HEK293 (cell line): ENCODE results near the gene ARHGAP10.

Experiments
- CTCF ChIA-PET: fragments of 350-600 bp; formaldehyde crosslinking; extraction: SDS; loops from one replicate; lab custom pipeline; 2021; ENCODE audit warnings: antibody characterized with exemption; lab: Yijun Ruan, JAX
- POLR2A ChIA-PET: fragments of 300-600 bp; formaldehyde crosslinking; extraction: SDS; loops from one replicate; lab custom pipeline; 2020; ENCODE audit warnings: antibody characterized with exemption, inconsistent platforms; lab: Yijun Ruan, JAX
- H3K27ac ChIP-seq: fragments of 200-500 bp; sonication (Bioruptor generic); 2 replicates; pipeline ENCODE4 v1.5.1; 2014; ENCODE audit warnings: low read depth, low read length, control low read depth, inconsistent platforms; ENCODE audit errors: extremely low read depth
- H3K36me3 ChIP-seq, 2 experiments: fragments of 200-500 bp in 1 of 2; sonication (Bioruptor generic) in 1 of 2; 1 replicate in 1 of 2; 2 replicates in 1 of 2; pipeline ENCODE4 v1.5.1; 2014 to 2017; ENCODE audit warnings: inconsistent platforms in 2 of 2, low read length in 2 of 2; ENCODE audit not compliant: control insufficient read depth in 2 of 2, insufficient read depth in 1 of 2
- H3K4me1 ChIP-seq: fragments of 200-500 bp; sonication (Bioruptor generic); 2 replicates; pipeline ENCODE4 v1.5.1; 2014; ENCODE audit warnings: mild to moderate bottlenecking, low read length, inconsistent platforms; ENCODE audit not compliant: control insufficient read depth, insufficient read depth
- H3K4me3 ChIP-seq: 2 replicates; pipeline ENCODE4 v1.5.1; 2011; ENCODE audit warnings: low read depth, mild to moderate bottlenecking, control low read depth, low read length, moderate library complexity
- H3K9me3 ChIP-seq: fragments of 200-500 bp; sonication (Bioruptor generic); 2 replicates; pipeline ENCODE4 v1.5.1; 2014; ENCODE audit warnings: low read depth, low read length, inconsistent platforms; ENCODE audit not compliant: control insufficient read depth, insufficient read depth
- TSHZ1 ChIP-seq: fragments of 450-650 bp; formaldehyde crosslinking; IDR thresholded peaks from 2 replicates; pipeline ENCODE4 v1.5.1; 2016; ENCODE audit warnings: missing biosample characterization, missing genetic modification characterization, borderline replicate concordance
- YY2 ChIP-seq: fragments of 450-650 bp; formaldehyde crosslinking; IDR thresholded peaks from 2 replicates; pipeline ENCODE4 v1.5.1; 2016; ENCODE audit warnings: missing biosample characterization, missing genetic modification characterization
- ZBTB6 ChIP-seq: fragments of 450-650 bp; formaldehyde crosslinking; IDR thresholded peaks from 2 replicates; pipeline ENCODE4 v1.5.1; 2017; ENCODE audit warnings: missing biosample characterization, missing genetic modification characterization
- ZBTB7A ChIP-seq: fragments of 450-650 bp; formaldehyde crosslinking; IDR thresholded peaks from 2 replicates; pipeline ENCODE4 v1.5.1; 2016; ENCODE audit warnings: low read depth, missing biosample characterization, missing genetic modification characterization
- ZNF148 ChIP-seq: fragments of 450-650 bp; formaldehyde crosslinking; IDR thresholded peaks from 2 replicates; pipeline ENCODE4 v1.5.0; 2017; ENCODE audit warnings: missing biosample characterization, missing genetic modification characterization, borderline replicate concordance
- ZNF18 ChIP-seq: fragments of 450-650 bp; formaldehyde crosslinking; IDR thresholded peaks from 2 replicates; pipeline ENCODE4 v1.5.1; 2016; ENCODE audit warnings: missing biosample characterization, missing genetic modification characterization
- ZNF223 ChIP-seq: fragments of 450-650 bp; formaldehyde crosslinking; IDR thresholded peaks from 2 replicates; pipeline ENCODE4 v1.5.1; 2016; ENCODE audit warnings: missing biosample characterization, missing genetic modification characterization
- ZNF302 ChIP-seq: fragments of 450-650 bp; formaldehyde crosslinking; IDR thresholded peaks from 2 replicates; pipeline ENCODE4 v1.5.1; 2016; ENCODE audit warnings: missing biosample characterization, missing genetic modification characterization, low read depth
- ZNF366 ChIP-seq: fragments of 450-650 bp; formaldehyde crosslinking; conservative IDR thresholded peaks from 2 replicates; pipeline ENCODE4 v1.5.1; 2016; ENCODE audit warnings: missing biosample characterization, missing genetic modification characterization
- ZNF473 ChIP-seq: fragments of 450-650 bp; formaldehyde crosslinking; IDR thresholded peaks from 2 replicates; pipeline ENCODE4 v1.5.1; 2017; ENCODE audit warnings: missing biosample characterization, missing genetic modification characterization
- ZNF560 ChIP-seq: fragments of 450-650 bp; formaldehyde crosslinking; IDR thresholded peaks from 2 replicates; pipeline ENCODE4 v1.5.1; 2017; ENCODE audit warnings: missing biosample characterization, missing genetic modification characterization, borderline replicate concordance
- ZNF677 ChIP-seq: fragments of 450-650 bp; IDR thresholded peaks from 2 replicates; pipeline ENCODE4 v1.5.0; 2018; ENCODE audit warnings: missing biosample characterization, mild to moderate bottlenecking, missing genetic modification characterization, moderate library complexity
- ZNF830 ChIP-seq: fragments of 450-650 bp; IDR thresholded peaks from 2 replicates; pipeline ENCODE4 v1.5.0; 2018; ENCODE audit warnings: missing biosample characterization, missing genetic modification characterization, low read depth, mild to moderate bottlenecking, moderate library complexity
- ZNF843 ChIP-seq: fragments of 450-650 bp; formaldehyde crosslinking; IDR thresholded peaks from 2 replicates; pipeline ENCODE4 v1.5.1; 2016; ENCODE audit warnings: missing biosample characterization, missing genetic modification characterization

Gene ARHGAP10

GRCh38 chr4:147891476-147892115, 159.7 kb downstream of the ARHGAP10 start:
- Histone ChIP-seq H3K36me3 (no peaks in the 10 kb centered on the region), H3K9me3 (no peaks in the 10 kb centered on the region), H3K27ac (no peak overlapping the region), H3K4me3 (no peak overlapping the region), H3K4me1 (no peaks in the 10 kb centered on the region)
- CTCF ChIA-PET = no interaction called here
- POLR2A ChIA-PET = interaction anchor here (0.6 kb wide), 1 partner anchor 551 kb away, joined by 7 read pairs; no protein-coding TSS in a partner anchor
- TF ChIP-seq ZNF18 (tag by site-specific recombination) (no peak), ZNF148 (no peak), ZBTB7A (tag by site-specific recombination) (no peak), YY2 (tag by site-specific recombination) (no peak), ZNF677 (no peak), ZNF302 (tag by site-specific recombination) (no peak), ZNF560 (tag by site-specific recombination) (no peak)

GRCh38 chr4:147899512-147899911, 167.6 kb downstream of the ARHGAP10 start:
- Histone ChIP-seq H3K27ac (no peak overlapping the region), H3K36me3 (no peaks in the 10 kb centered on the region), H3K9me3 (no peaks in the 10 kb centered on the region), H3K4me3 (no peak overlapping the region), H3K4me1 (no peaks in the 10 kb centered on the region)
- POLR2A ChIA-PET = no interaction called here
- CTCF ChIA-PET = no interaction called here
- no peak for TF ChIP-seq ZNF366 (tag by site-specific recombination)
- no peak for TF ChIP-seq ZNF830
- TF ChIP-seq ZNF223 (tag by site-specific recombination) = no peak
- no peak for TF ChIP-seq ZBTB6 (tag by site-specific recombination)
- no peak for TF ChIP-seq ZNF473 (tag by site-specific recombination)
- TF ChIP-seq TSHZ1 (tag by site-specific recombination) = no peak
- no peak for TF ChIP-seq ZNF843 (tag by site-specific recombination)
